ENCODE results near the gene EIF5AL1. TPM values are rescaled to one million over a fixed set of nuclear protein-coding genes. Genes with fewer than 3 reads are reported as not detected.

EIF5AL1 gene
- total and polyA plus RNA-seq, 9 of the 15 experiments (the other 6 are each of a cell fraction or from before 2014, with no cell fraction given): 0.03 to 3.4 (median 0.53) TPM; not detected in 1

DNA sequence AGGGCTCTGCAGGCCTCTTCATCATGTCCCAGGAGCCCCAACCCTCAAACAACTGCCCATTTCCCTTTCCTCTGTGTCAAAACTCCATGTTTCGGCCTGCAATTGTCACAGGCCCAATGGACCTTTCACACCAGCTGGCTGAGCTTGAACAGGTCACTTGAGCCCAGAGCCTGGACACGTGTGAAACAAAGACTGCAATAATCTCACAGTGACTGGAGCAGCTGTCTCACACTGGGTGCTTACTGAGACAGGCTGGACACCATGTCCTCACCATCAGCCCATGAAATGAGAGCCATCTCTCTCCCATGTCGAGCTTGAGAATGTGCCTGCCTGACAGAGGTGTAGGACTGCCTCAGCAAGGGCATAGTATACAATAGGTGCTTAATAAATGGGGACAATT lies 19.5 kb upstream of the EIF5AL1 start:
- Histone ChIP-seq H3K9me1 (ENCODE audit: control insufficient read depth, insufficient read depth, low read length) (no peaks in the 10 kb centered on the region), H3K9ac (ENCODE audit: insufficient read depth in 1 of 2, low read depth in 2 of 2, low read length in 2 of 2) (no peak overlapping the region), H3K27me3 (ENCODE audit: control insufficient read depth in 2 of 2, insufficient read depth in 2 of 2, low read length in 2 of 2) (peaks cover 15 to 40% of the 10 kb centered on the region in 2 experiments), H4K20me1 (replicated peaks; ENCODE audit: control insufficient read depth, insufficient read depth, low read length) (peaks cover 4% of the 10 kb centered on the region; the same call in 1 of the 2 replicates), H3K36me3 (ENCODE audit: control insufficient read depth, insufficient read depth, low read length) (no peaks in the 10 kb centered on the region), H3K79me2 (ENCODE audit: control insufficient read depth, insufficient read depth, low read length) (no peaks in the 10 kb centered on the region), H3K4me1 (replicated peaks in 1 of 2; ENCODE audit: control insufficient read depth in 2 of 2, insufficient read depth in 2 of 2, low read length in 2 of 2) (peaks cover 7 to 11% of the 10 kb centered on the region in 2 experiments), H3K4me2 (ENCODE audit: insufficient read depth, low read length) (no peak overlapping the region), H3K4me3 (no peak overlapping the region), H2AFZ (ENCODE audit: low read depth, low read length) (no peak overlapping the region), H3K27ac (ENCODE audit: extremely low read depth, low read depth, low read length) (no peak overlapping the region), H3K9me3 (replicated peaks; ENCODE audit: control insufficient read depth, insufficient read depth, low read depth, low read length) (no peaks in the 10 kb centered on the region)
- no TSS peak for BruUV-seq (replicated peaks)
- intact Hi-C loops (cut with micrococcal nuclease) (no loop called here), in situ Hi-C loops (cut with MboI) (no loop called here)
- ChIA-PET CTCF (ENCODE audit: low intra/inter-chr PET ratio) (no interaction called here), POLR2A (no interaction called here)
- FAIRE-seq: no peak
- 12% methylated on average over 3 of the region's 3 CpGs for WGBS (ENCODE audit: insufficient coverage, low coverage, missing lambda C conversion rate)
- no peak for DNase-seq (ENCODE audit: extremely low read depth in 1 of 4, low spot score in 3 of 4)
- no peak for TF ChIP-seq ETV5 (CRISPR knock-in tag; IDR thresholded peaks at IDR 0.05; ENCODE audit: low read depth)
- no peak for TF ChIP-seq LCOR (CRISPR knock-in tag; IDR thresholded peaks at IDR 0.05)
- TF ChIP-seq, protein P1, sequence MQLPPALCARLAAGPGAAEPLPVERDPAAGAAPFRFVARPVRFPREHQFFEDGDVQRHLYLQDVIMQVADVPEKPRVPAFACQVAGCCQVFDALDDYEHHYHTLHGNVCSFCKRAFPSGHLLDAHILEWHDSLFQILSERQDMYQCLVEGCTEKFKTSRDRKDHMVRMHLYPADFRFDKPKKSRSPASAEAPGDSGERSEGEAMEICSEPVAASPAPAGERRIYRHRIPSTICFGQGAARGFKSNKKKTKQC (CRISPR knock-in tag; IDR thresholded peaks at IDR 0.05): no peak
- TF ChIP-seq FOXP1 (CRISPR knock-in tag; IDR thresholded peaks at IDR 0.05): no peak
- no peak for TF ChIP-seq NRF1 (conservative IDR thresholded peaks at IDR 0.05 in 1 of 2, IDR thresholded peaks at IDR 0.05 in 1 of 2)
- TF ChIP-seq, protein P2, sequence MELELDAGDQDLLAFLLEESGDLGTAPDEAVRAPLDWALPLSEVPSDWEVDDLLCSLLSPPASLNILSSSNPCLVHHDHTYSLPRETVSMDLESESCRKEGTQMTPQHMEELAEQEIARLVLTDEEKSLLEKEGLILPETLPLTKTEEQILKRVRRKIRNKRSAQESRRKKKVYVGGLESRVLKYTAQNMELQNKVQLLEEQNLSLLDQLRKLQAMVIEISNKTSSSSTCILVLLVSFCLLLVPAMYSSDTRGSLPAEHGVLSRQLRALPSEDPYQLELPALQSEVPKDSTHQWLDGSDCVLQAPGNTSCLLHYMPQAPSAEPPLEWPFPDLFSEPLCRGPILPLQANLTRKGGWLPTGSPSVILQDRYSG (tag; conservative IDR thresholded peaks at IDR 0.05; ENCODE audit: low read depth): no peak
- TF ChIP-seq MIER1 (IDR thresholded peaks at IDR 0.05; ENCODE audit: low read depth): no peak
- no peak for ATAC-seq
